NT2/D1 (cell line): Measurements from ENCODE around the gene SCRN2.
A peak's percentile ranks its signal among the peaks of the same experiment; 100 is the strongest.

ENCODE experiments used
- DNase-seq: peaks from one replicate; pipeline ENCODE4 v3.0.0-alpha.2; 2011; ENCODE audit warnings: low read depth, low spot score
- H3K27me3 ChIP-seq: 2 replicates; pipeline ENCODE4 v1.6.0; 2011; ENCODE audit warnings: mild to moderate bottlenecking; ENCODE audit not compliant: insufficient read length, insufficient read depth
- H3K36me3 ChIP-seq: 2 replicates; pipeline ENCODE4 v1.6.1; 2011; ENCODE audit warnings: mild to moderate bottlenecking, low read length, mixed read lengths; ENCODE audit not compliant: insufficient read depth, insufficient read length
- H3K4me1 ChIP-seq: 2 replicates; pipeline ENCODE4 v1.5.1; 2011; ENCODE audit not compliant: insufficient read depth, insufficient read length
- H3K4me3 ChIP-seq: 2 replicates; pipeline ENCODE4 v1.5.1; 2011; ENCODE audit warnings: low read depth; ENCODE audit not compliant: insufficient read length
- H3K9ac ChIP-seq: 2 replicates; pipeline ENCODE4 v1.6.0; 2011; ENCODE audit warnings: low read depth; ENCODE audit not compliant: insufficient read length
- H3K9me3 ChIP-seq: 2 replicates; pipeline ENCODE4 v1.5.1; 2011; ENCODE audit warnings: mild to moderate bottlenecking, low read length; ENCODE audit not compliant: insufficient read depth
- SUZ12 ChIP-seq: IDR thresholded peaks from 2 replicates; pipeline ENCODE4 v1.6.1; 2011; ENCODE audit not compliant: insufficient read length, insufficient read depth; ENCODE audit errors: extremely low read depth
- YY1 ChIP-seq: IDR thresholded peaks from 2 replicates; pipeline ENCODE4 v1.6.1; 2011; ENCODE audit not compliant: insufficient read length, insufficient read depth
- ZNF274 ChIP-seq: IDR thresholded peaks from 2 replicates; pipeline ENCODE4 v1.6.1; 2011; ENCODE audit warnings: mild to moderate bottlenecking, low read depth, low read length

Gene SCRN2

GRCh38 chr17:47847341-47848197 is 6.5 kb upstream of the SCRN2 start:
- DNase-seq: peak; percentile 35
- H3K36me3 ChIP-seq: peaks cover 6% of the 10 kb centered on the region
- peaks cover 41% of the 10 kb centered on the region for H3K27me3 ChIP-seq
- H3K9me3 ChIP-seq: no peaks in the 10 kb centered on the region
- TF ChIP-seq SUZ12: no peak
- TF ChIP-seq YY1: no peak
- no peak for TF ChIP-seq ZNF274
- peak overlapping the region; percentile 36 for H3K9ac ChIP-seq
- H3K4me3 ChIP-seq: no peak overlapping the region
- H3K4me1 ChIP-seq: peaks cover 28% of the 10 kb centered on the region

GRCh38 chr17:47846716-47847340 is 5.8 kb upstream of the SCRN2 start:
- DNase-seq: no peak
- peak overlapping the region; percentile 36 for H3K9ac ChIP-seq
- peaks cover 28% of the 10 kb centered on the region for H3K4me1 ChIP-seq
- H3K36me3 ChIP-seq: peaks cover 6% of the 10 kb centered on the region
- H3K9me3 ChIP-seq: no peaks in the 10 kb centered on the region
- H3K4me3 ChIP-seq: no peak overlapping the region
- peaks cover 34% of the 10 kb centered on the region for H3K27me3 ChIP-seq
- no peak for TF ChIP-seq SUZ12
- TF ChIP-seq ZNF274: no peak
- no peak for TF ChIP-seq YY1

- Histone ChIP-seq H3K4me3 (no peak overlapping the region), H3K9me3 (no peaks in the 10 kb centered on the region), H3K9ac (no peak overlapping the region), H3K36me3 (peaks cover 6% of the 10 kb centered on the region), H3K4me1 (peaks cover 31% of the 10 kb centered on the region), H3K27me3 (peaks cover 29% of the 10 kb centered on the region)
- DNase-seq: no peak
- no peak for TF ChIP-seq YY1
- no peak for TF ChIP-seq SUZ12
- no peak for TF ChIP-seq ZNF274
Measured at GRCh38 chr17:47845716-47846075, 4.6 kb upstream of the SCRN2 start.

GRCh38 chr17:47844814-47845715 is 4.0 kb upstream of the SCRN2 start:
- no peak for DNase-seq
- TF ChIP-seq ZNF274: no peak
- TF ChIP-seq YY1: no peak
- TF ChIP-seq SUZ12: no peak
- Histone ChIP-seq H3K4me1 (peaks cover 34% of the 10 kb centered on the region), H3K9me3 (no peaks in the 10 kb centered on the region), H3K27me3 (peaks cover 22% of the 10 kb centered on the region), H3K9ac (no peak overlapping the region), H3K4me3 (no peak overlapping the region), H3K36me3 (peaks cover 6% of the 10 kb centered on the region)

- Histone ChIP-seq H3K36me3 (peaks cover 8% of the 10 kb centered on the region), H3K27me3 (peaks cover 14% of the 10 kb centered on the region), H3K9ac (no peak overlapping the region), H3K4me1 (peaks cover 28% of the 10 kb centered on the region), H3K9me3 (no peaks in the 10 kb centered on the region), H3K4me3 (no peak overlapping the region)
- no peak for TF ChIP-seq ZNF274
- TF ChIP-seq YY1: no peak
- TF ChIP-seq SUZ12: no peak
- no peak for DNase-seq
Measured at GRCh38 chr17:47844227-47844626, 3.2 kb upstream of the SCRN2 start.

GRCh38 chr17:47843391-47843730 is 2.3 kb upstream of the SCRN2 start:
- H3K4me3 ChIP-seq: no peak overlapping the region
- no peak for TF ChIP-seq YY1
- no peak for TF ChIP-seq ZNF274
- TF ChIP-seq SUZ12: no peak
- peaks cover 16% of the 10 kb centered on the region for H3K36me3 ChIP-seq
- no peaks in the 10 kb centered on the region for H3K9me3 ChIP-seq
- no peak for DNase-seq
- peaks cover 5% of the 10 kb centered on the region for H3K27me3 ChIP-seq
- H3K9ac ChIP-seq: no peak overlapping the region
- peaks cover 27% of the 10 kb centered on the region for H3K4me1 ChIP-seq
